H9 (cell line): Measurements from ENCODE around the gene MCAT. TPM values are rescaled to one million over a fixed set of nuclear protein-coding genes. Genes with fewer than 3 reads are reported as not detected.

Source experiments
- DNase-seq: peaks from one replicate; pipeline ENCODE4 v3.0.0-alpha.2; 2017
- H2AFZ ChIP-seq: one replicate; pipeline ENCODE4 v1.6.1; 2013; ENCODE audit warnings: mild to moderate bottlenecking, low read length, control low read depth, moderate library complexity
- H2AK5ac ChIP-seq: 2 replicates; pipeline ENCODE4 v1.6.1; 2013; ENCODE audit warnings: low read length, control low read depth, mixed read lengths; ENCODE audit not compliant: insufficient read length
- H2BK120ac ChIP-seq: one replicate; pipeline ENCODE4 v1.6.1; 2013; ENCODE audit warnings: low read depth, mild to moderate bottlenecking, low read length, control low read depth, inconsistent platforms; ENCODE audit not compliant: poor library complexity, severe bottlenecking
- H2BK12ac ChIP-seq: 2 replicates; pipeline ENCODE4 v1.6.1; 2013; ENCODE audit warnings: low read length, control low read depth, mixed read lengths, low read depth; ENCODE audit not compliant: insufficient read length
- H2BK15ac ChIP-seq: 2 replicates; pipeline ENCODE4 v1.6.1; 2013; ENCODE audit warnings: low read depth, low read length, control low read depth
- H2BK20ac ChIP-seq: one replicate; pipeline ENCODE4 v1.6.1; 2013; ENCODE audit warnings: low read depth, mild to moderate bottlenecking, low read length, control low read depth, inconsistent platforms; ENCODE audit not compliant: poor library complexity, severe bottlenecking
- H2BK5ac ChIP-seq: 2 replicates; pipeline ENCODE4 v1.6.1; 2013; ENCODE audit warnings: low read length, control low read depth, mixed read lengths; ENCODE audit not compliant: insufficient read length
- H3K14ac ChIP-seq: 2 replicates; pipeline ENCODE4 v1.6.1; 2013; ENCODE audit warnings: low read length, control low read depth; ENCODE audit not compliant: insufficient read depth
- H3K18ac ChIP-seq: 2 replicates; pipeline ENCODE4 v1.6.1; 2013; ENCODE audit warnings: low read depth, mild to moderate bottlenecking, mixed read lengths, low read length, control low read depth; ENCODE audit not compliant: insufficient read length
- H3K23ac ChIP-seq: 2 replicates; pipeline ENCODE4 v1.6.1; 2013; ENCODE audit warnings: low read length, control low read depth, mixed read lengths, low read depth; ENCODE audit not compliant: insufficient read length
- H3K23me2 ChIP-seq: 2 replicates; pipeline ENCODE4 v1.6.1; 2013; ENCODE audit warnings: low read depth, mild to moderate bottlenecking, mixed read lengths, low read length, control low read depth; ENCODE audit not compliant: insufficient read length, poor library complexity, severe bottlenecking
- H3K27ac ChIP-seq: 2 replicates; pipeline ENCODE4 v1.5.1; 2013; ENCODE audit warnings: low read length, control low read depth, mixed read lengths, low read depth; ENCODE audit not compliant: insufficient read length
- H3K27me3 ChIP-seq: 2 replicates; pipeline ENCODE4 v1.6.1; 2013; ENCODE audit warnings: low read length, control low read depth, inconsistent platforms; ENCODE audit not compliant: insufficient read depth
- H3K4ac ChIP-seq: 2 replicates; pipeline ENCODE4 v1.6.1; 2013; ENCODE audit warnings: low read depth, mild to moderate bottlenecking, control low read depth, inconsistent platforms, low read length, moderate library complexity
- H3K4me1 ChIP-seq: 2 replicates; pipeline ENCODE4 v1.6.1; 2013; ENCODE audit warnings: low read length, control low read depth, inconsistent platforms; ENCODE audit not compliant: insufficient read depth
- H3K4me2 ChIP-seq: 2 replicates; pipeline ENCODE4 v1.6.1; 2013; ENCODE audit warnings: low read length, control low read depth, mixed read lengths; ENCODE audit not compliant: insufficient read length, insufficient read depth
- H3K56ac ChIP-seq: 2 replicates; pipeline ENCODE4 v1.6.1; 2013; ENCODE audit warnings: low read depth, mild to moderate bottlenecking, mixed read lengths, low read length, control low read depth; ENCODE audit not compliant: insufficient read length
- H3K79me1 ChIP-seq: 2 replicates; pipeline ENCODE4 v1.6.1; 2013; ENCODE audit warnings: low read depth, mild to moderate bottlenecking, moderate library complexity, low read length, control low read depth, inconsistent platforms; ENCODE audit not compliant: insufficient read depth, poor library complexity, severe bottlenecking
- H3K79me2 ChIP-seq: 2 replicates; pipeline ENCODE4 v1.6.1; 2013; ENCODE audit warnings: low read length, control low read depth, inconsistent platforms; ENCODE audit not compliant: insufficient read depth
- H3K9ac ChIP-seq: 2 replicates; pipeline ENCODE4 v1.6.1; 2013; ENCODE audit warnings: low read length, control low read depth, mixed read lengths; ENCODE audit not compliant: insufficient read length; ENCODE audit errors: extremely low read depth
- H3K9me3 ChIP-seq: one replicate; pipeline ENCODE4 v1.6.1; 2013; ENCODE audit warnings: low read depth, low read length, inconsistent platforms; ENCODE audit not compliant: control insufficient read depth
- H3T11ph ChIP-seq: one replicate; pipeline ENCODE4 v1.6.1; 2013; ENCODE audit warnings: mild to moderate bottlenecking, low read length, control low read depth, inconsistent platforms
- H4K20me1 ChIP-seq: one replicate; pipeline ENCODE4 v1.6.1; 2013; ENCODE audit not compliant: control insufficient read depth, insufficient read length, insufficient read depth
- H4K5ac ChIP-seq: 2 replicates; pipeline ENCODE4 v1.6.1; 2013; ENCODE audit warnings: low read depth, mild to moderate bottlenecking, mixed read lengths, low read length, control low read depth; ENCODE audit not compliant: insufficient read length
- H4K8ac ChIP-seq: replicated peaks from 2 replicates; pipeline ENCODE4 v1.6.1; 2013; ENCODE audit warnings: low read length, control low read depth, mixed read lengths, low read depth; ENCODE audit not compliant: insufficient read length
- H4K91ac ChIP-seq: 2 replicates; pipeline ENCODE4 v1.6.1; 2013; ENCODE audit warnings: low read depth, mild to moderate bottlenecking, moderate library complexity, mixed read lengths, low read length, control low read depth; ENCODE audit not compliant: insufficient read length
- H3K27ac Mint-ChIP-seq, 3 experiments: 2 replicates in 2 of 3; 3 replicates in 1 of 3; pipeline ENCODE4 v1.8.0; 2020 to 2021; ENCODE audit warnings: mixed read lengths in 3 of 3, mild to moderate bottlenecking in 1 of 3, moderate library complexity in 1 of 3
- H3K27me3 Mint-ChIP-seq: 2 replicates; pipeline ENCODE4 v1.8.0; 2021; ENCODE audit warnings: low read depth, mild to moderate bottlenecking, moderate library complexity, mixed read lengths
- H3K36me3 Mint-ChIP-seq, 3 experiments: 2 replicates in 2 of 3; 3 replicates in 1 of 3; pipeline ENCODE4 v1.8.0; 2020 to 2021; ENCODE audit warnings: low read depth in 3 of 3, mixed read lengths in 3 of 3; ENCODE audit not compliant: insufficient read depth in 1 of 3
- H3K4me1 Mint-ChIP-seq, 2 experiments: 2 replicates each; pipeline ENCODE4 v1.8.0; 2020; ENCODE audit warnings: mixed read lengths in 2 of 2
- H3K4me3 Mint-ChIP-seq, 2 experiments: 2 replicates in 1 of 2; 3 replicates in 1 of 2; pipeline ENCODE4 v1.8.0; 2020 to 2021; ENCODE audit warnings: mild to moderate bottlenecking in 2 of 2, mixed read lengths in 2 of 2, moderate library complexity in 1 of 2
- H3K9me3 Mint-ChIP-seq, 2 experiments: 2 replicates in 1 of 2; 3 replicates in 1 of 2; pipeline ENCODE4 v1.8.0; 2020; ENCODE audit warnings: mild to moderate bottlenecking in 2 of 2, mixed read lengths in 2 of 2, moderate library complexity in 1 of 2
- WGBS: extraction: QIAGEN DNeasy Blood & Tissue Kit; methylation state at CpG from one replicate; pipeline ENCODE4 v1.1.7; 2013; ENCODE audit warnings: missing lambda C conversion rate, low lambda C conversion rate, mixed read lengths; ENCODE audit not compliant: insufficient read length; ENCODE audit errors: extremely low coverage; 5-methylcytosine and 5-hydroxymethylcytosine counted together
- total RNA-seq: library from RNA; stranded (reverse); gene quantifications from 2 replicates; pipeline ENCODE4 v1.2.1, GENCODE V29; 2021
- TF ChIP-seq, protein P1 (sequence below): fragments of 200-600 bp; sonication (generic); conservative IDR thresholded peaks from 3 replicates; pipeline ENCODE4 v1.8.0; 2021; ENCODE audit warnings: antibody characterized with exemption, mild to moderate bottlenecking

MCAT gene
- total RNA-seq, 1 experiment from 2014 or later, result 20.3 TPM

DNA sequence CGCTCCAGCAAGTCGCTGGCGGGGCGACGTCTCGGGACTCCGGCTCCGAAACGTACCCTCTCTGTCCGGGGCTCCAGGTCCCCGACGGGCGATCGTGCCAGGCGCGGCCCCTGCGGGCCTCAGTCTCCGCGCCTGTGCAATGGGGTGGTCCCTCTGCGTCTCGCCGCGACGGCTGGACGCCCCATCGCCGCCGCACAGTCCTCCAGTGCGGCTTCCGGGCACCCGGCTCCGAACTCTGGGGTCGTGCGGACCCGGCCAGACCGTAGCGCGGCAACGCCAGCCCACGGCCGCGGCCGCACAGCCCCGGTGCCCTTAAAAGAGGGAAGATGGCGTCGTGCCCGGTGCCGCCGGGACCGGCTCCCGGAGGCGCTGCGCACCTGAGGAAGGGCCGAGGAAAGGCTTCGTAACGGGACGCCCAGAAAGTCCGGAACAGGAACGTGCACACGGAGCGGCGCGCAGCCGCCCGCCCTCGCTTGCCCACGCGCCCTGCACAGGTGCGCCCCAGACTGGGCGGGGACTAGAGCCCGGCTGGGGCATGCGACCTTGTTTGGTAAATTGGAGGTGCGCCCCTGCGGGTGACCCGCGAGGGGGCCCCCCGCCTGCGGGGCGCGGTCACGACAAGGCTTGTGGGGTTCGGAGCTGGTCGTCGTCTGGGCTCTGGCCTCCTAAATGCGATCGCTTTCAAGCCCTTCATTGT is 32.1 kb downstream of the MCAT start:
- Histone ChIP-seq H3K79me2 (no peaks in the 10 kb centered on the region), H3T11ph (no peak overlapping the region), H2BK20ac (no peak overlapping the region), H3K18ac (no peak overlapping the region), H2BK15ac (no peak overlapping the region), H3K4me1 (peaks cover 4% of the 10 kb centered on the region; the same call in 1 of the 2 replicates), H3K9me3 (no peaks in the 10 kb centered on the region), H3K27ac (no peak overlapping the region), H3K23me2 (peaks cover 11% of the 10 kb centered on the region), H4K91ac (no peak overlapping the region), H2BK120ac (no peak overlapping the region), H3K79me1 (no peaks in the 10 kb centered on the region), H3K4ac (no peak overlapping the region), H3K9ac (no peak overlapping the region), H2BK5ac (no peak overlapping the region), H2AFZ (no peak overlapping the region), H3K14ac (no peak overlapping the region), H3K27me3 (peaks cover 30% of the 10 kb centered on the region), H4K20me1 (no peaks in the 10 kb centered on the region), H2AK5ac (no peak overlapping the region), H3K23ac (no peak overlapping the region), H3K4me2 (peak overlapping the region; percentile 85), H3K56ac (no peak overlapping the region), H4K8ac (no peak overlapping the region), H4K5ac (no peak overlapping the region), H2BK12ac (no peak overlapping the region)
- TF ChIP-seq, protein P1, sequence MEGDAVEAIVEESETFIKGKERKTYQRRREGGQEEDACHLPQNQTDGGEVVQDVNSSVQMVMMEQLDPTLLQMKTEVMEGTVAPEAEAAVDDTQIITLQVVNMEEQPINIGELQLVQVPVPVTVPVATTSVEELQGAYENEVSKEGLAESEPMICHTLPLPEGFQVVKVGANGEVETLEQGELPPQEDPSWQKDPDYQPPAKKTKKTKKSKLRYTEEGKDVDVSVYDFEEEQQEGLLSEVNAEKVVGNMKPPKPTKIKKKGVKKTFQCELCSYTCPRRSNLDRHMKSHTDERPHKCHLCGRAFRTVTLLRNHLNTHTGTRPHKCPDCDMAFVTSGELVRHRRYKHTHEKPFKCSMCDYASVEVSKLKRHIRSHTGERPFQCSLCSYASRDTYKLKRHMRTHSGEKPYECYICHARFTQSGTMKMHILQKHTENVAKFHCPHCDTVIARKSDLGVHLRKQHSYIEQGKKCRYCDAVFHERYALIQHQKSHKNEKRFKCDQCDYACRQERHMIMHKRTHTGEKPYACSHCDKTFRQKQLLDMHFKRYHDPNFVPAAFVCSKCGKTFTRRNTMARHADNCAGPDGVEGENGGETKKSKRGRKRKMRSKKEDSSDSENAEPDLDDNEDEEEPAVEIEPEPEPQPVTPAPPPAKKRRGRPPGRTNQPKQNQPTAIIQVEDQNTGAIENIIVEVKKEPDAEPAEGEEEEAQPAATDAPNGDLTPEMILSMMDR, result no peak
- Mint-ChIP-seq H3K27me3 (peaks cover 87% of the 10 kb centered on the region), H3K27ac (no peak overlapping the region; a peak in 1 of 7 replicates), H3K4me3 (peak overlapping the region; percentile 67 to 81), H3K36me3 (no peaks in the 10 kb centered on the region), H3K9me3 (no peaks in the 10 kb centered on the region), H3K4me1 (peaks cover 9 to 33% of the 10 kb centered on the region in 2 experiments)
- DNase-seq, result no peak
- no CpG with 5 or more reads among the region's 86 CpGs for WGBS
